HEK293 (cell line): Measurements from ENCODE around the gene UBAP1L.

Experiments
- CTCF ChIA-PET: fragments of 350-600 bp; formaldehyde crosslinking; extraction: SDS; loops from one replicate; lab custom pipeline; 2021; ENCODE audit warnings: antibody characterized with exemption; lab: Yijun Ruan, JAX
- POLR2A ChIA-PET: fragments of 300-600 bp; formaldehyde crosslinking; extraction: SDS; loops from one replicate; lab custom pipeline; 2020; ENCODE audit warnings: antibody characterized with exemption, inconsistent platforms; lab: Yijun Ruan, JAX
- H3K27ac ChIP-seq: fragments of 200-500 bp; sonication (Bioruptor generic); 2 replicates; pipeline ENCODE4 v1.5.1; 2014; ENCODE audit warnings: low read depth, low read length, control low read depth, inconsistent platforms; ENCODE audit errors: extremely low read depth
- H3K36me3 ChIP-seq, 2 experiments: fragments of 200-500 bp in 1 of 2; sonication (Bioruptor generic) in 1 of 2; 1 replicate in 1 of 2; 2 replicates in 1 of 2; pipeline ENCODE4 v1.5.1; 2014 to 2017; ENCODE audit warnings: inconsistent platforms in 2 of 2, low read length in 2 of 2; ENCODE audit not compliant: control insufficient read depth in 2 of 2, insufficient read depth in 1 of 2
- H3K4me1 ChIP-seq: fragments of 200-500 bp; sonication (Bioruptor generic); 2 replicates; pipeline ENCODE4 v1.5.1; 2014; ENCODE audit warnings: mild to moderate bottlenecking, low read length, inconsistent platforms; ENCODE audit not compliant: control insufficient read depth, insufficient read depth
- H3K4me3 ChIP-seq: 2 replicates; pipeline ENCODE4 v1.5.1; 2011; ENCODE audit warnings: low read depth, mild to moderate bottlenecking, control low read depth, low read length, moderate library complexity
- H3K9me3 ChIP-seq: fragments of 200-500 bp; sonication (Bioruptor generic); 2 replicates; pipeline ENCODE4 v1.5.1; 2014; ENCODE audit warnings: low read depth, low read length, inconsistent platforms; ENCODE audit not compliant: control insufficient read depth, insufficient read depth
- EGR2 ChIP-seq: fragments of 450-650 bp; formaldehyde crosslinking; IDR thresholded peaks from 2 replicates; pipeline ENCODE4 v1.5.1; 2016; ENCODE audit warnings: low read depth, missing biosample characterization, missing genetic modification characterization
- FEZF1 ChIP-seq: fragments of 450-650 bp; formaldehyde crosslinking; IDR thresholded peaks from 2 replicates; pipeline ENCODE4 v1.5.1; 2016; ENCODE audit warnings: missing biosample characterization, missing genetic modification characterization
- HOXA7 ChIP-seq: sonication (generic); formaldehyde crosslinking; IDR thresholded peaks from 2 replicates; pipeline ENCODE4 v1.8.1; 2022; ENCODE audit warnings: missing genetic modification reagents, borderline replicate concordance
- KLF16 ChIP-seq: fragments of 450-650 bp; formaldehyde crosslinking; IDR thresholded peaks from 2 replicates; pipeline ENCODE4 v1.5.1; 2017; ENCODE audit warnings: missing biosample characterization, missing genetic modification characterization
- OSR2 ChIP-seq: fragments of 450-650 bp; formaldehyde crosslinking; IDR thresholded peaks from 2 replicates; pipeline ENCODE4 v1.5.1; 2016; ENCODE audit warnings: missing biosample characterization, missing genetic modification characterization
- REST ChIP-seq: fragments of 450-650 bp; formaldehyde crosslinking; IDR thresholded peaks from 2 replicates; pipeline ENCODE4 v1.5.1; 2016; ENCODE audit warnings: missing biosample characterization, missing genetic modification characterization
- TCF7L2 ChIP-seq: IDR thresholded peaks from 2 replicates; pipeline ENCODE4 v1.6.1; 2011; ENCODE audit warnings: low read depth, mild to moderate bottlenecking, inconsistent platforms, low read length, moderate library complexity, borderline replicate concordance
- ZBTB17 ChIP-seq: fragments of 450-650 bp; formaldehyde crosslinking; IDR thresholded peaks from 2 replicates; pipeline ENCODE4 v1.5.1; 2016; ENCODE audit warnings: missing biosample characterization, missing genetic modification characterization
- ZBTB20 ChIP-seq: fragments of 450-650 bp; formaldehyde crosslinking; IDR thresholded peaks from 2 replicates; pipeline ENCODE4 v1.5.1; 2016; ENCODE audit warnings: missing biosample characterization, missing genetic modification characterization
- ZFHX2 ChIP-seq: fragments of 450-650 bp; formaldehyde crosslinking; conservative IDR thresholded peaks from 2 replicates; pipeline ENCODE4 v1.5.1; 2016; ENCODE audit warnings: missing biosample characterization, missing genetic modification characterization
- ZIC2 ChIP-seq: fragments of 450-650 bp; formaldehyde crosslinking; IDR thresholded peaks from 2 replicates; pipeline ENCODE4 v1.5.1; 2016; ENCODE audit warnings: missing biosample characterization, missing genetic modification characterization
- ZNF239 ChIP-seq: fragments of 450-650 bp; formaldehyde crosslinking; IDR thresholded peaks from 2 replicates; pipeline ENCODE4 v1.5.1; 2016; ENCODE audit warnings: missing biosample characterization, missing genetic modification characterization
- ZNF280C ChIP-seq: fragments of 450-650 bp; formaldehyde crosslinking; IDR thresholded peaks from 2 replicates; pipeline ENCODE4 v1.5.1; 2016; ENCODE audit warnings: missing biosample characterization, missing genetic modification characterization
- ZNF341 ChIP-seq: fragments of 450-650 bp; formaldehyde crosslinking; IDR thresholded peaks from 2 replicates; pipeline ENCODE4; 2016; ENCODE audit warnings: low read depth, missing biosample characterization, missing genetic modification characterization
- ZNF354C ChIP-seq: fragments of 450-650 bp; formaldehyde crosslinking; IDR thresholded peaks from 2 replicates; pipeline ENCODE4 v1.5.1; 2016; ENCODE audit warnings: missing biosample characterization, missing genetic modification characterization, low read depth, borderline replicate concordance
- ZNF580 ChIP-seq: fragments of 450-650 bp; formaldehyde crosslinking; IDR thresholded peaks from 2 replicates; pipeline ENCODE4 v1.5.1; 2016; ENCODE audit warnings: missing biosample characterization, missing genetic modification characterization
- ZNF596 ChIP-seq: fragments of 450-650 bp; IDR thresholded peaks from 2 replicates; pipeline ENCODE4 v1.5.0; 2018; ENCODE audit warnings: missing biosample characterization, mild to moderate bottlenecking, missing genetic modification characterization, moderate library complexity
- ZNF600 ChIP-seq: fragments of 450-650 bp; formaldehyde crosslinking; IDR thresholded peaks from 2 replicates; pipeline ENCODE4 v1.5.1; 2016; ENCODE audit warnings: missing biosample characterization, missing genetic modification characterization
- ZNF623 ChIP-seq: fragments of 450-650 bp; formaldehyde crosslinking; IDR thresholded peaks from 2 replicates; pipeline ENCODE4 v1.5.1; 2016; ENCODE audit warnings: missing biosample characterization, missing genetic modification characterization
- ZNF677 ChIP-seq: fragments of 450-650 bp; IDR thresholded peaks from 2 replicates; pipeline ENCODE4 v1.5.0; 2018; ENCODE audit warnings: missing biosample characterization, mild to moderate bottlenecking, missing genetic modification characterization, moderate library complexity
- ZSCAN4 ChIP-seq: fragments of 450-650 bp; formaldehyde crosslinking; IDR thresholded peaks from 2 replicates; pipeline ENCODE4 v1.5.1; 2017; ENCODE audit warnings: missing biosample characterization, missing genetic modification characterization

Gene UBAP1L

GRCh38 chr15:65088643-65089021 lies 26.4 kb downstream of the UBAP1L start (continued):
- TF ChIP-seq ZNF596 = no peak

GRCh38 chr15:65087873-65088642 lies 26.9 kb downstream of the UBAP1L start:
- POLR2A ChIA-PET = no interaction called here
- no peaks in the 10 kb centered on the region for H3K9me3 ChIP-seq
- CTCF ChIA-PET = interaction anchor here (0.6 to 1.9 kb wide), 4 partner anchors 7 to 124 kb away, joined by 3 to 10 read pairs (median 6); no protein-coding TSS in a partner anchor
- no peaks in the 10 kb centered on the region for H3K36me3 ChIP-seq
- TF ChIP-seq ZFHX2 (tag by site-specific recombination) (peak; percentile 73; the same call in 1 of the 2 replicates), TCF7L2 (no peak), HOXA7 (CRISPR knock-in tag) (no peak), ZIC2 (peak; percentile 71), EGR2 (tag by site-specific recombination) (peak; percentile 38; the same call in 1 of the 2 replicates)
- TF ChIP-seq, all 188 proteins: peak for 3
- Histone ChIP-seq H3K27ac (no peak overlapping the region), H3K4me3 (no peak overlapping the region), H3K4me1 (no peaks in the 10 kb centered on the region)

- ChIA-PET POLR2A (no interaction called here), CTCF (interaction anchor here (0.6 to 1.9 kb wide), 5 partner anchors 8 to 124 kb away, joined by 3 to 10 read pairs (median 6); no protein-coding TSS in a partner anchor)
- TF ChIP-seq ZNF580 (tag by site-specific recombination) = no peak
- TF ChIP-seq ZBTB20 (tag by site-specific recombination) = peak; percentile 43; the same call in 1 of the 2 replicates
- 0 out of 2 replicates have a peak, but pooled peaks have one; percentile 24 for TF ChIP-seq ZNF600 (tag by site-specific recombination)
- no peak for TF ChIP-seq KLF16 (tag by site-specific recombination)
- no peak for TF ChIP-seq ZNF677
- TF ChIP-seq ZNF623 = no peak
- TF ChIP-seq ZBTB17 (tag by site-specific recombination) = no peak
- TF ChIP-seq ZNF239 (tag by site-specific recombination) = no peak
- TF ChIP-seq REST (tag by site-specific recombination) = no peak
- TF ChIP-seq FEZF1 (tag by site-specific recombination) = peak; percentile 13; the same call in 1 of the 2 replicates
- TF ChIP-seq ZNF341 (tag by site-specific recombination) = no peak
- TF ChIP-seq ZNF354C (tag by site-specific recombination) = no peak
- TF ChIP-seq OSR2 (tag by site-specific recombination) = 0 out of 2 replicates have a peak, but pooled peaks have one; percentile 22
- TF ChIP-seq ZNF280C (tag by site-specific recombination) = no peak
- TF ChIP-seq ZSCAN4 (tag by site-specific recombination) = no peak
Observed at GRCh38 chr15:65087411-65087810, 27.6 kb downstream of the UBAP1L start.

More at GRCh38 chr15:65087411-65087810, 27.6 kb downstream of the UBAP1L start:
- Histone ChIP-seq H3K9me3 (no peaks in the 10 kb centered on the region), H3K4me1 (peaks cover 6% of the 10 kb centered on the region), H3K36me3 (no peaks in the 10 kb centered on the region), H3K4me3 (no peak overlapping the region), H3K27ac (no peak overlapping the region)
